Hematopoietic multipotent progenitor cell treated with erythropoietin and hydrocortisone succinate and interleukin-3 and kit ligand, for 8 days (in vitro differentiated cells): ENCODE data around the gene PAX5.

Source experiments
- DNase-seq: peaks from one replicate; pipeline ENCODE4 v3.0.0-alpha.2; 2015

PAX5 gene

DNA sequence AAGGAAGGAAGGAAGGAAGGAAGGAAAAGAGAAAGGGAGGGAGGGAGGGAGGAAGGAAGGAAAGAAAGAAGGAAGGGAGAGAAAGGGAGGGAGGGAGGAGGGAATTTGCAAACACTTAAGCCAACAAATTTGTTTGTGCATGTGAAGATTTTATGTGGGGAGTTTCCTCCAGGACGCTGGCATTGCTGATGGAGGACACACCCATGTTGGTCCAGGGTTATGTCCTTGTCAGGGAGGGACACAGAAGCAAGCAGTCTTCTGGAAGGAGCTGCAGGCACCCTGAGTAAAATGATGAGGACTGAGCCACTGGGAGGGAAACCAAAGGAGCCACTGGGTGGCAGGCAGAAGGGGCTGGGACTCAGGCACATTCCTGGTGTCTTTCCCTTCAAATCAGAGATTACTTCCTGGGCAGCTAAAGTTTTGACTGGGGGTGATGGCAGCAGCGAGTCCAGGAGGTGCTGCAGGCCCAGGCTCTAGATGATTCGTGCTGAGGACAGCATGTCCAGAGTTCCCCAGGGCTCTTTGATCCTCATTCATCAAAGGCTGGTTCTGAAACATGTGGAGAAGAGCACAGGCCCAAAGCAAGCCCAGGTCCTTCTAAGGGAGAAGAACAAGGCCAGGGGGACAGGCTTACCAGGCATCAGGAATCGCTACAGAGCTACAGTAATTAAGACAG, 109.2 kb downstream of the PAX5 start:
- no peak for DNase-seq

DNA sequence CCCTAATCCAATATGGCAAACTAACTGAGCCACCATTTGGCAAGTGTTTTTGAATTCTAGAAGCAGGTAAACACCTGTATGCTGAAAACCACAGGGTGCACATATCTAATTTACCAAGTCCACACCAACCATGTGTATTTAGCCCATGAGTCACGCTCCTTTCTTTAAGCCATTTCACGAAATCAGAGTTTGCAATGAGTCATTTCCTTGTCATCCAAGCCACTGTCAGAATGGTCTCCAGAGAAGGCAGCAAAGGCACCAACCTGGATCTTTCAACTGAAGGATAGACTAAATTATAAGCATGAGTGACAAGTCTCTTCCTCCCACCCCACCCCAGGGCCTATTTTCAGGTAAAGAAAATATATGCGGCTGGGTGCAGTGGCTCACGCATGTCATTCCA, 110.0 kb downstream of the PAX5 start:
- no peak for DNase-seq

DNA sequence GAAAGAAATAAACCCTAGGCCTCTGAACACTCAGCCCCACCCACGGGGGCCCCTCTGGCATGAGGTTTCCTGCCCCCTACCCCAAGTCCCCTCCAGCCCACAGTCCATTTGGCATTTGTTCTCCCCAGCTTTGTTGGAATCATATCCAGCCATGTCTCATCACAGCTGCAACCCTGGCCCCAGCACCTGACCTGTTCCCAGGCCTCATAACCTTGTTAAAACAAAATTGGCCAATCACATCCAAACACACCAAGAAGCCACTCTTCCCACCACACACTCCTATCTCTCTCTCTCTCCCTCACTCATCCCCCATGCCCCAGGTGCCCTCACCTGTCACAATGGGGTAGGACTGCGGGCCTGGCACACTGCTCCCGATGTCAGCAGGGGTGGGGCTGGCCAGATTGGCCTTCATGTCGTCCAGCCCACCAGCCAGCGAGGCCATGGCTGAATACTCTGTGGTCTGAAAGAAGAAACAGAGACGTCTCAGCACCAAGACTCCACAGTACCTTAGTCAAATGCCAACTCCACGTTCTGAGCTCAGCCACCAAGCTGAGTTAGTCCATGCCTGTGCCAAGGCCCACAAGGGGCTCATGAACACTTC, 110.9 kb downstream of the PAX5 start:
- no peak for DNase-seq

DNA sequence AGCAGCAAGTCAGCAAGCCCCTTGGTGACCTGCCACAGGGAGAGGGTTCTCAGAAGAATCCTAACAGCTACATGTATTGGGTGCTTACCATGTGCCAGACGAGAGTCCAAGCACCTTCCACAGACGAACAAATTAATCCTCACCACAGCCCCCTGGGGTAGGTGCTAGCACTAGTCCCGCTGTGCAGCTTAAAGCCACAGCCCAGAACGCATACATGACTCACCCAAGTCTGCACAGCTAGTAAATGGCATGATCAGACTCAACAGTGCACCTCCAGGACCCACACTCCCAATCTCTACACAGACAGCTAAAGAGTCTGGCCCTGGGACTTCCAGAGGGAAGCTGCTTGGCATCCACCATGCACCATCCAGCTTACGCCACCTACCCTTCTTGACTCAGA, 111.5 kb downstream of the PAX5 start:
- no peak for DNase-seq

DNA sequence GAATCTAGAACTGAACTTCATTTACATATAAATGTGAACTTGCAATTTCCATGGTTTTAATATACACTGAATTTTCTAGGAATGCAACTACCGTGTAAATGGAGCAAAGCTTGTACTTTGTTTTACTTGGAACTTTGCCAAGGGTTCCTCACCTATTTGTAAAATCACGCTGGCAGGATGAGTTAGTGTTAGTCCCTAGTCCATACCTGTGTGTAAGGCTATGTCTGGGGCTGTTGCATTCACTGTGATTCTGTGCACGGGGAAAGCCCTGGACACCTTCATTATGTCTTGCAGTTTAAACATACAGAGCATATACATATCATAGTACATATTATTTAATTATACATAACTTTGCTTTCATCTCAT, 119.9 kb downstream of the PAX5 start:
- DNase-seq, result no peak

DNA sequence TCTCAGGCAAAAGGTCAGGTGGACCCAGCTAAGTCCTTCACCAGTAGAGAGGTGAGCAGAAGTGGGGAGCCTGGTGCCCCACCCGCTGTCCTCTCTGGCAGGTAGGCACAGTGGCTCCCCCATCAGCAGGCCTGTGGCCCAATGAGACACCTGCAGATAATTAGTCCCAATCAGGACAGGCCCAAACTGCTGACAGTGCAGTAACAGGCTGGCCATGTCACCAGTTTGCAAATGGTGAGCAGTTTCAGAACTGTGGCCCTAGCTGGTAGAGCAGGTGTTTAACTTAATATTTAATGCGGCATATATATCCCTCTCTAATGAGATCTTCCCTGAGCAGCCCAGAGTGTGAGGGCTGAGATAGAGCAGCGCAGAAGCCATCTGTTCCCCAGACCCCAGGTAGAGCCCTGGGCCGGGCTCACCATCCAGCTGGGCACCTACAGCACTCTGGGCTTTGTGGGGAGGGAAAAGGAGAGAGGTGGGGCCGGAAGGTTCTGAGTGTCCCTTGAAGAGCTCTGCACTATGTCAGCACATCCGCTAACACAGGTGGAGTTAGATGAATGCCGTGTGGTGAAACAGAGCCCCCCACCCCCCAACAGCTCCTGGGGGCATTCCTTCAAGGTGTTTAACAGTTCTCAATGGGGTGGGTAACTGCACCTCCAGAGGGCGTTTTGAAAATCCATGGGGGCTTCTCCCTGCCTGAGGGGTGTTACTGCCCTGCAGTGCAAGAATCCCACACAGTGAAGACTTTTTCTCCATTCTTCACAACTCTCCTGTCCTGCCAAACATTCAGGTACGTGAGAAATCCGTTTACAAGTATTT, 120.5 kb downstream of the PAX5 start:
- no peak for DNase-seq

DNA sequence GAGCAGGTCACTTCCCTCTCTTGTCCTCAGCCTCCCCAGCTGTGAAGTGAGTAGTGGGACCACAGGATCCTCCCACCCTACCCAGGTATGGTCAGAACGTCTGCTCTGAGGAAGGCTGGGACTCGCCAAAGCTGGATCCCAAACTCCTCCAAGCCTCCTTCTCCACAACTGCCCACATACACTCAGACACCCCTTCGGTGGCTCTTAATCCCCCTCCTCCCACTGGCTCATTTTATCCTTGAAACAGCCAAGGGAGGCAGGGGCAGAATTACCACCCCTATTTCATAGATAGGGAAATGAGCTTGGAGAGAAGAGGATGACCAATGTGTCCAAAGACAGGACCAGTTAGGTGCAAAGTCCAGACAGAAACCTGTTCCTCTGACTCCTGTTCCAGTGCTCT, 121.4 kb downstream of the PAX5 start:
- DNase-seq, result no peak

DNA sequence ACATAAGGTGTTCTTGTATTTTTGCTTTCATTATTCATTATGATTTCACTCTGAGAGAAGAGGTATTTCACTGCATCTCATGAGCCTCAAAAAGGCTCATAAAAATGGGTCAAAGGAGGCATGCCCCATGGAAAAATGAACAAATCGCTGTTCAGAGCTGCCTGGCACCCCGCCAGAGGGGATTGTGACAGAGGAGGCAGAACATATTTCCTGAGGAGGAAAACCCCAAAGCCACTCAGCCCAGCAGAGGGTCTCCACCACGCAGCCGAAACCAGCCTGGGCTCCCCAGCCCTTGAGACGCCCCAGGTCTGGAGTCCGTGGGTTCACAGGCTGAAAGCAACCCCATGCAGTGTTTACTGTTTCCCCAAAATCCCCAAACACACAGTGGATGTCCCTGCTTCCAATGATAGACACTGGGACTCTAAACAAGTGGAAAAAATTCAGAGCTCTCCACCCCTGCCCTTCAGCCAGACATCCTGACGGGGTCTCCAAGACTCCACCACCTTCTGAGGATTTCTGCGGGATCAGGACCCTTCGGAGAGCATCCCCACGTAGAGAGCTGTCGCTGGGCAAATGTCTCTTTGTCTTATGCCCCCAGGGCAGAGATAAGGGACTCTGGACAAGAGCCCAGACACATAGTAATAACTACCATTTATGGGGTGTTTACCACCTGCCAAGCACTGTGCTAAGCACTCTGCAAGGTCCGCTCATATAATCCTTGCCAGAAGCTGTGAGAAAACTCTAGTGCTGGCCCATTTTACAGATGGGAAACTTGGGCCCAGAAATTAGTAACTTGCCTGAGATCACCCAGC, 122.3 kb downstream of the PAX5 start:
- no peak for DNase-seq

DNA sequence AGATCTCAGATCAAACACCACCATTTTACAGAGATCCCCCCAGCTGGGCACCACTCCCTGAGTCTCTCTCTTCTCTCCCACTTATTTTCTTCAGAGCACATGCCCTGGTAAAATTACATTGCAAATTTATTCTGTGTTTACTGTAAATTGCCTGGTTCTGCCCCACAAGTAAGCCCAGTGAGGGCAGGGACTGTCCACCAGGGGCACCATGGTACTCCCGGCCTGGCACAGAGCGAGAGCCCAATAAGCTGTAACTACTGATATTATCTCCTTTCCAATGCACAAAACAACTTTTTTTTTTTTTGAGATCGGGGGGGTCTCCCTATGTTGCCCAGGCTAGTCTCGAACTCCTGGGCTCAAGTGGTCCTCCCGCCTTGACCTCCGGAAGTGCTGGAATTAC, 123.0 kb downstream of the PAX5 start:
- DNase-seq, result no peak

DNA sequence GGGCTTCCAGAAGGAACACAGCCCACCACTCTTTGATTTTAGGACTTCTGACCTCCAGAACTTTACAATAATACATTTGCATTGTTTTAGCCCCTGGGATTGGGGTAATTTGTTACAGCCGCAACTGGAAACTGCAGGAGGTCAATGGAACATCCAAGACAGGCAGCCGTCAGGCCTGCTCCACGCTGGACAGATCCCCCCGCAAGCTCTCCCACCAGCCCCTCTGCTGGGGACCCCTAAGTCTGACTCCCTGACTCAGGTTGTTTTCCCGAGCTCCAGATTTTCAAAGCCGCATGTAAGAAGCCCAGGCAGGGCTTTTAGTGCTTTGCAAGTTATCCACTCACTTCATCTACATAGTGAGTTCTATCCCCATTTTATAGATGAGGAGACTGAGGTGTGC, 127.6 kb downstream of the PAX5 start:
- no peak for DNase-seq

DNA sequence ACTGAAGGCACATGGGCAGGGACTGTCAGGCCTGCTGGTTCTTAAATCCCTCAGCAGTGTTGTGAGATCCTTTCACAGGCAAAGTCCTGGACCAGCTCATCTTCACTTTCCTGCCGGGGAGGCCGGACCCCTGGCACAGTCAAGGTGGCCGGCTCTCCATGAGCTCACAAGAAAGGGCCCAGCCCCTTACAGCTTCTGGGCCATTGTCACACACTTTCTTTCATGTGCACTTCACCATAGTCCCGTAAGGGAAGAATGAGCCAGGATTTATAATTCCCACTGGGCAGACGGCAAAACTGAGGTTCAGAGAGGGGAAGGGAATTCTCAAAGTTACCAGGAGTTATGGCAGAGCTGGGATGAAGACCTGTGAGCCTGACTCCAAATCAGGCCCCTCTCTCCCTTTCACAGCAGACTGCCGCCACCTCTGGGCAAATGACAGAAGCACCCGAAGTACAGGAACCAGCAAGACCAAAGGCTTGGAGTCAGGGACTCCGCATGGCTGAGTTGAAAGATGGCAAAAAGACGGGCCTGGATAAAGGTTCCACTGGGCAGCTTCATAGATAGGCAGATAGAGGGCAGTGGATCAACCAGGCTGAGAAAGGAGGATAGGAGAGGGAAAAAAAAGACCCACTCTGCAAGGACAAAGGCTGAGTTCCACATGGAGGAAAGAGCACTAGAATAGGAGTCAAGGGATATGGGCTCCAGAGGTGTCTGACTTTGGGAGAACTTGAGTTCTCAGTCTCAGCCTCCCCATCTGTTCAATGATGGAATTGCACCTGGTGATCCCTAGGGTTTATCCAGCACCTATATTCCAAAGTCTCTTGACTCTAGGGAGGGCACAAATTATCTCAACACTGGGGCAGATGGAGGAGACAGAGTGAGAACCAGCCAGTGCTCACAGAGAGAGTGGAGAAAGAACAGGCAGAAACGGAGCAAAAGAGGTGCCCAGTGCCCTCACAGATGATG, 128.7 kb downstream of the PAX5 start:
- peak; percentile 9 for DNase-seq

DNA sequence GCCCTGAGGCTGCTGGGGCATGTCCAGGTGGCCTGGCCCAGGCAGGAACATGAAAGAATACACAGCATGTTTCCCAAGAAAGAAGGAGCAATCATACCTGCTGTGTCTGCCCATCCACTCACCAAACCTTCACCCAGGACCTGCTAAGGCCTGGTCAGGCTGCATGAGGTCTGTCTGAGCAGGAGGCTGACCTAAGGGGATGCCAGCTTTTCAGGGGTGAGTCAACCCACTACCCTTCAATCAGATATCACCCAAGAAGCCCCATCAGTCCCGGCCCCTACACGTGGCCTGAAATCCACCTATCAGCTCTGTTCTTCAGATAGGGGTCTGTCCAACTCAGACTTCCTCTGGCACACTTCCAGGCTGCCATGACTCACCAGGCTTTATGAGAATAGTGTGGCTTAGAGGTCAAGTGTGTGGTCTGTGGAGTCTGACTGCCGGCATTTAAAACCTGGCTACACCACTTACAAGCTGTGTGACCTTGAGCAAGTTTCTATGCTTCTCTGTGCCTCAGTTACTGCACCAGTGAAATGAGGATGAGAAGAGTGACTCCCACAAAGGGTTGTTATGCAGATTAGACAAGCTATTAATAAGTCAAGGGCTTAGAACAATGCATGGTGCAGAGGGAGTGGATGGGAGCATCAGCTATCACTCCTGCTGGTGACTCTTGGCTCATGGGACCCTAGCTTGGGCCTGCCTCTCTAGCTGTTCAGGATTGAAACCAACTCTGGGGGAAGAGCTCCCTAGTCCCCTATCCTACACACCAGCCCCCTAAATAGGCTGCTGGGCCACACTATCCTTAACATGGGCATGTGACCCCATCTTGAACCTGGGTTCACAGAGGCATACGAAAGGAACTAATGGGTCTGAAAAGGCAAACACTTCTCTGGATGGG, 130.3 kb downstream of the PAX5 start:
- DNase-seq, result peak; percentile 88

DNA sequence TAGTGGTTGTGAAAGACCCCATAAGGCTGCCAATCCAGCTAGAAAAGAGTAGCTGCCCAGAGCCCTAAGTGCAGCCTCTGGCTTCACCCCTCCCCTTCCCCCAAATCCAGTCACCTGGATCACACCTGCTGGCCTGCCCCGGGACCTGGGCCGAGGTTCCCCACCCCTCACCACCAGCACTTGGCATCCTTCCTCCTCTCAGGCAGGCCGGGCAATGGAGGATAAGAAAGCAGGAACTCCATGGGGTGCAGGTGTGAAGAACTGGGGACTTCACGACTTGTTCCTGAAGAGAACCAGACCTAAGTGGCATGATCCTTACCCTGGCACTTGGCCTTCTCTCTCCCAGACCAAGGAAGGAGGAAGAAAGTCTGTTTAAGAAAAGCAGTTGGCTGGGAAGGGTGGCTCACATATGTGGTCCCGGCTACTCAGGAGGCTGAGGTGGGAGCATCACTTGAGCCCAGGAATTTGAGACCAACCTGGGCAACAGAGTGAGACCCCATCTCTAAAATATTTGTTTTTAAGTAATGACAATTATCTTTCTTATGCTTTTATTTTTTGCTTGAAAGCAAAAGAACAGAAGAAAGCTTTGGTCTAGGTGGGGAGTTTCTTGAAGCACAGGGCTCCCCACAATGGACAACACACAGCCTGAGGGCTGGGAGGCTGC, 131.1 kb downstream of the PAX5 start:
- DNase-seq, result no peak

DNA sequence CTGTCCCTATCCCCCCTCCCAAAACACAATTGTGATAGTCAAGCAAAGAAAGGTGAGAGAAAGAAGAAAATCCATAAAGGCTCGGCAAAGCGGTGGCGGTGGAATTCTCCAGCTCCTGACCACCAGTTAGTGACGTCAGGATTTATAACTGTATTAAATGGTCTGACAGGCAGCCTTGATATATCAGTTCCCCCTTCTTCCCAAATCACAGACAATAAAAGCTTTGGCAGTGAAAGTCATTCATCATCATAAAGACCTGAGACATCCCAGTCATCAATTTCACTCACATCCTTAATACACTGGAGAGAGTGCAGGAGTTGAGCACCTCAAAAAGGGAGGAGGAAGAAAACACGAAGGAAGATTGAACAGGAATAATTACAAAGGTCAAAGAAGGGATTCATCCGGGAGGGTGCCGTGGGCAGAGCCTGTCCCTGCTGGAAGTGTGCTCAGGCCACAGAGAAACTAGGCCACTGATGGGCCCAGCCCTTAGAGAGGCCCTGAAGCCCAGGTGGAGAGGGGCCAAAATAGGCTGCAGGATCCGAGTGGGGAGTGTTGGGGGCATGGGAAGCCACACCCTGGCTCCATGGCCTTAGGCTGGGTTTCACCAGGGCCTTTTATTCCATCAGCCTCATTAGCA, 131.9 kb downstream of the PAX5 start:
- no peak for DNase-seq

DNA sequence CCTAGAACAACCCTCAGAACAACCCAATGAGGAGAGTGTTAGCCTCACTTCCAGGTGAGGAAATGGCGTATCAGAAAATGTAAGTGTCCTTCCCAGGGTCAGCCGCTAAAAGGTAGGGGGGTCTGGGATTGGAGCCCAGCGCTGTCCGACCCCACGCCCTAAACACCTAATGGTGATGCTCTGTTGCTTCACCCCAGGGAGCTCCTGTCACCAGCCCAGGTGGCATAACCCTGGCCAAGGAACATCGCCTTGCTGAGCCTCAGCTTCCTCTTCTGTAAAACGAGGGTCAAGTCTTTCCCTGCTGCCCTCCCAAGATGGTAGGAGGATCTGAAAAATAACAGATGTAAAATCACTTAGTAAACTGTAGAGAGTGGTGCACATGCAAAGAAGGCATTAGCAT, 132.5 kb downstream of the PAX5 start:
- no peak for DNase-seq

DNA sequence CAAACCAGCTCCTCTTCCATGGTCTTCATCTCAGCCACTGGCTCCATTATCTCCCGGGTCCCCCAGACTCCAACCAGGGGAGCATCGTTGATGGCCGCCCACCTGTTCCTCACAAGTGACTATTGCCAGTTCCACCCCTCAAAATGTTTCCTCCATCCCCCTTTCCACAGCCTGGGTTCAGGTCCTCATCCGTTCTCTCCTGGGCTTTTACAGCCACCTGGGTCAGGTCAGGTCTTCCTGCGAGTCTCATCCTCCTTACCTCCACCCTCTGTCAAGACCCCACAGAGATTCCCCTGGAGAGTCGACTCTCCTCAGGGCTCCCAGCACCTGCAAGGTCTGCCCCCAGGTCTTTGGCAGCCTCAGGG, 133.2 kb downstream of the PAX5 start:
- DNase-seq, result no peak

DNA sequence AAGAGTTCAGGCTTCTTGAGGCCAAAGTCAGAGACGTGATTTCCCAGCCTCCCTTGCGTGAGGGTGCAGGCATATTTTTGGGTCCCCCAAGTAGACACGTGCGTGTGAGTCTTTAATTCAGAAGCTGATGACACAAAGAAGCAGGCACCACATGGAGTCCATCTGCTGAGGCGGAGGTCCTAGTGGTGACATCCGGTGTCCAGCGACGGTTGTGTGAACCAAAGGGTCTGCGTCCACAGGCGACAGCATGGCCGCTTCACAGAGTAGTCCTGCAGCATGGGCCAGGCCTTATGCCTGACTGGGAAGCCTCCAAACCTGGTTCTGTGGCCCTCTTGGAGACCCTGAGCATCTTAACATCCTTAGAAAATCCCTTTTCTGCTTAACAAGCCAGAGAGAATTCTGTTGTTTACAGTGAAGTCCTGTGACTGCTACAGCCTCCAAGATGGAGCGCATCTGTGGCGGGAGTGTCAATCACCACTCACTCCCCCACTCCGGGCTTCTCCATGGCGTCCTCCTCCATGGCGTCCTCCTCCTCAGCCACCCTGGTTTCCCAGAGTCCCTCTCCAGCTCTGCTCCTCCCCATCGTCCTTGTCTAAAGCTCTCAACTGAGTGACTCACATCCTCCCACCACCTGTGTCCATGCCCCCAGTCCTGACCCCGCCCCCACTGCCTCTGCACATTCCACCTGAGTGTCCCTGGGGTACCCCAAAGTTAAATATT, 133.8 kb downstream of the PAX5 start:
- no peak for DNase-seq

DNA sequence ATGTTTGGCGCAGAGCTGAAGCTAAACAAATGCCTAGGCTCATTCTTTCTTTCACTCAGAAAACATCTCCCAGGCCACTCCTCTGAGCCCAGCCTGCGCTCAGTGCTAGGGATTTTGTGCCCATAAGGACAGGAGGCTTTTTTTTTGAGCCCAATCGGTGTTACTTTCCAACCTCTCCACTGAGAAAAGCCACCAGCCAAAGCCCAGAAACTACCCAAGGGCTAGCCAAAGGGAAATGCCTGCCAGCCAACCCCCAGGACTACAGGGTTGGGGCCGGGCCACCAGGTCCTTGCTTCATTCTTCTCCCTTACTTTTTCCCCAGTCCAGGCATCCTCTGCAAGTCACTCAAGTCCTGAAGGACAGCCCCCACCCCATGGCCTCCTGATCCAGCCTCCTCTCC, 134.7 kb downstream of the PAX5 start:
- no peak for DNase-seq

DNA sequence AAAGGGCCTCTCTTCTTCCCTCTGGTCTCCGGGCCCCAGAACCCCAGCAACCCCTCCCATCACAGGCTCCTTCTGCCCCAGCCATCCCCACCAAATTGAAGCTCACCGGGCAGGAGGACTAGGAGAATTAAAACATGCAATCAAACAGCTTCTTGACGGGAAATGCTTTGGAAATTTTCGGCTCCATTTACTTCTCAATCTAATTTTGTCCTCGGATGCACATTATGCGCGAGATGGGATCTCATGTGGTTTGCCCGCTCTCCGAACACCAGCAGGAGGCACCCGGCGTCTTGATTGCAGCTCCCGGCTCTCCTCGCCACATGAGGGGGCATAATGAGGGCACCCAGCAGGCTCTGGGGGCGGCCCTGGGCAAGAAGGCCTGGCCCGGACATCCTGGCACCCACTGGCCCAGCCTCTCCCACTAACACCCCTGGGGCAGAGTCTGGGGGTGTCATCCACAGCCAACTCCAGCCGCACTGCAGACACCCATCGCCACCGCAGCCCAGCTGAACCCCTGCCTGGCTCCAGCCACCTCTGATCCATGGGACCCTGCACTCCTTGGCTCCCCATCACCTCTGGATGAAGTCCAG, 135.5 kb downstream of the PAX5 start:
- DNase-seq, result no peak
